ENCODE measurements around the gene OR4X1. TPM values are rescaled to one million over a fixed set of nuclear protein-coding genes. Genes with fewer than 3 reads are reported as not detected.
"Not testable (repeated sequence)": the region's sequence is repeated elsewhere in the genome, so short reads cannot be mapped to it uniquely, and the experiment has no call there.

The OR4X1 gene, protein sequence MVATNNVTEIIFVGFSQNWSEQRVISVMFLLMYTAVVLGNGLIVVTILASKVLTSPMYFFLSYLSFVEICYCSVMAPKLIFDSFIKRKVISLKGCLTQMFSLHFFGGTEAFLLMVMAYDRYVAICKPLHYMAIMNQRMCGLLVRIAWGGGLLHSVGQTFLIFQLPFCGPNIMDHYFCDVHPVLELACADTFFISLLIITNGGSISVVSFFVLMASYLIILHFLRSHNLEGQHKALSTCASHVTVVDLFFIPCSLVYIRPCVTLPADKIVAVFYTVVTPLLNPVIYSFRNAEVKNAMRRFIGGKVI
- total RNA-seq (not detected), polyA plus RNA-seq (not detected)

DNA sequence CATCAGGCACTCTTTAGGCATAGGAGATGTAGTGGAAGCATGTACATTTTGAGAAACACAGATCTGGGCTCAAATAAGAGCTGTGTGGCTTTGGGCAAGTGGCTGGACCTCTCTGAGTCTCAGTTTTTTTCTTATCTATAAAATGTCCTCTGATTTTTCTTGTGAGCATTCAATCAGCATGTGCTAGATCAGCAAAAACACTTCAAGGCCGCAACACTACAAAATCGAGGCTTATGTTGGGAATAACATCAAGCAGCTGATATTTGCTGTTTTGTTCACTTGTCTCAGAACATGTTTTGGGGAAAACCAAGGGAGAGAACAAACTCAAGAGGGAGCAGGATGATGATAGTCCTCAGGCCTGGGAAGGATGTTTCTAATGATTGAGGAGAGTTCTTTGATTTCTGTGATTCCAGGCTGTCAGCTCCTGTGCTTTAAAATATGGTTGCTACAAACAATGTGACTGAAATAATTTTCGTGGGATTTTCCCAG, at the start of gene OR4X1:
TSS of gene OR4X1 (plus strand) at position 439 of the 489 bp plus-strand sequence. CDS start at position 439, 0 bp downstream.
- H3K27ac Mint-ChIP-seq = no peak within 1 kb of the TSS
- ChIA-PET CTCF (no interaction called here), POLR2A (no interaction called here)
- Histone ChIP-seq H3K4me1 (ENCODE audit: insufficient read depth, low read length) (no peaks in the 10 kb centered on the region), H3K27me3 (ENCODE audit: insufficient read depth, low read length, poor library complexity, severe bottlenecking) (no peaks in the 10 kb centered on the region), H3K36me3 (ENCODE audit: insufficient read depth, low read length) (no peaks in the 10 kb centered on the region), H3K4me3 (ENCODE audit: low read length) (no peak within 1 kb of the TSS), H3K9me3 (ENCODE audit: low read length) (no peaks in the 10 kb centered on the region), H3K27ac (ENCODE audit: low read depth, low read length) (no peak within 1 kb of the TSS)
- H3K9me3 Mint-ChIP-seq = peaks cover 0 to 12% (median 4%) of the 10 kb centered on the region in 5 donors
- H3K27me3 Mint-ChIP-seq = peaks cover 0 to 9% of the 10 kb centered on the region in 2 donors
- H3K4me1 Mint-ChIP-seq = peaks cover 0 to 8% (median 0%) of the 10 kb centered on the region in 3 donors
- no peak for DNase-seq
- H3K36me3 Mint-ChIP-seq = no peaks in the 10 kb centered on the region
- no peak within 1 kb of the TSS for H3K4me3 Mint-ChIP-seq

DNA sequence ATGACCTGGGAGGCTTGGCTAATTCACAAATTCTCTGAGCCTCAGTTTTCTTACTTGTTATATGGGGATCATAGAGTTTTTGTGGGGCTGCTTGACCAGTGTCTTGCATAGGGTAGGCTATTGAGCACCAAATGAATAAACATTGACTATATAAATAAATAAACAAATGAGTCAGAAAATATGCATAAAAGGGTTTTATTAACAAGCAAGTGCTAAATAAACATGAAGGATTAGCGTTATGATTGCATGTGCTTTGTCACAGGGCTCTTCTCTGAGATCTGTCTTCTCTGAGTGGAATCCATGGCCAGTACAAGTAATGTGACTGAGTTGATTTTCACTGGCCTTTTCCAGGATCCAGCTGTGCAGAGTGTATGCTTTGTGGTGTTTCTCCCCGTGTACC, 47.2 kb upstream of the OR4X1 start, which contains the start of gene OR4B1:
TSS of gene OR4B1 (plus strand) at position 301 of the 400 bp plus-strand sequence. CDS start at position 301, 0 bp downstream.
- no peaks in the 10 kb centered on the region for H3K9me3 ChIP-seq (ENCODE audit: low read length)
- H3K27me3 ChIP-seq (ENCODE audit: insufficient read depth, low read length, poor library complexity, severe bottlenecking) = no peaks in the 10 kb centered on the region
- Mint-ChIP-seq H3K4me3 (no peak within 1 kb of the TSS), H3K27ac (no peak within 1 kb of the TSS), H3K36me3 (no peaks in the 10 kb centered on the region), H3K9me3 (no peaks in the 10 kb centered on the region), H3K27me3 (peaks cover 5 to 10% of the 10 kb centered on the region in 2 donors), H3K4me1 (peaks cover 0 to 2% (median 0%) of the 10 kb centered on the region in 3 donors)
- H3K4me1 ChIP-seq (ENCODE audit: insufficient read depth, low read length) = no peaks in the 10 kb centered on the region
- no peak within 1 kb of the TSS for H3K27ac ChIP-seq (ENCODE audit: low read depth, low read length)
- ChIA-PET CTCF (no interaction called here), POLR2A (no interaction called here)
- H3K4me3 ChIP-seq (ENCODE audit: low read length) = no peak within 1 kb of the TSS
- H3K36me3 ChIP-seq (ENCODE audit: insufficient read depth, low read length) = no peaks in the 10 kb centered on the region
- no peak for DNase-seq

DNA sequence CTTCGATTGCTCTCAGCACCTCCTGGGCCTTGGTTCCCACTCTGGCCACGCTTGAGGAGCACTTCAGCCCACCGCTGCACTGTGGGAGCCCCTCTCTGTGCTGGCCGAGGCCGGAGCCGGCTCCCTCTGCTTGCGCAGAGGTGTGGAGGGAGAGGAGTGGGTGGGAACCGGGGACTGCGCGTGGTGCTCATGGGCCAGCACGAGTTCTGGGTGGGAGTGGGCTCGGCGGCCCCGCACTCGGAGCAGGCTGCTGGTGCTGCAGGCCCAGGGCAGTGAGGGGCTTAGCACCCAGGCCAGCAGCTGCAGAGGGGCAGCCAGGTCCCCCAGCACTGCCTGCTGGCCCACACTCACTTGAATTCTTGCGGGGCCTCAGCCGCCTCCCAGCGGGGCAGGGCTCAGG, 34.9 kb upstream of the OR4X1 start:
- Mint-ChIP-seq H3K27ac (no peak overlapping the region), H3K9me3 (peaks cover 0 to 16% (median 6%) of the 10 kb centered on the region in 5 donors), H3K4me3 (no peak overlapping the region), H3K27me3 (peaks cover 9 to 24% of the 10 kb centered on the region in 2 donors), H3K36me3 (peaks cover 0 to 4% (median 2%) of the 10 kb centered on the region in 3 donors), H3K4me1 (no peaks in the 10 kb centered on the region)
- POLR2A ChIA-PET = no interaction called here
- H3K27me3 ChIP-seq (ENCODE audit: insufficient read depth, low read length, poor library complexity, severe bottlenecking) = no peaks in the 10 kb centered on the region
- DNase-seq = no peak
- H3K9me3 ChIP-seq (ENCODE audit: low read length) = no peaks in the 10 kb centered on the region
- no peaks in the 10 kb centered on the region for H3K36me3 ChIP-seq (ENCODE audit: insufficient read depth, low read length)
- no peak overlapping the region for H3K27ac ChIP-seq (ENCODE audit: low read depth, low read length)
- H3K4me1 ChIP-seq (ENCODE audit: insufficient read depth, low read length) = no peaks in the 10 kb centered on the region
- CTCF ChIA-PET = no interaction called here
- H3K4me3 ChIP-seq (ENCODE audit: low read length) = no peak overlapping the region

DNA sequence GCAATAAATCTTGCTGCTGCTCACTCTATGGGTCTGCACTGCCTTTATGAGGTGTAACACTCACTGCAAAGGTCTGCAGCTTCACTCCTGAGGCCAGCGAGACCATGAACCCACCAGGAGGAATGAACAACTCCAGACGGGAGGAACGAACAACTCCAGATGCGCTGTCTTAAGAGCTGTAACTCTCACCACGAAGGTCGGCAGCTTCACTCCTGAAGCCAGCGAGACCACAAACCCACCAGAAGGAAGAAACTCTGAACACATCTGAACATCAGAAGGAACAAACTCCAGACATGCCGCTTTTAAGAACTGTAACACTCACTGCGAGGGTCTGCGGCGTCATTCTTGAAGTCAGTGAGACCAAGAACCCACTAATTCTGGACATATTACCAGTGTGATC, 33.6 kb upstream of the OR4X1 start:
- CTCF ChIA-PET; H3K27ac Mint-ChIP-seq; H3K27me3 ChIP-seq (ENCODE audit: insufficient read depth, low read length, poor library complexity, severe bottlenecking); H3K36me3 ChIP-seq (ENCODE audit: insufficient read depth, low read length); H3K4me1 Mint-ChIP-seq; H3K9me3 ChIP-seq (ENCODE audit: low read length); H3K27ac ChIP-seq (ENCODE audit: low read depth, low read length); H3K4me3 Mint-ChIP-seq; H3K36me3 Mint-ChIP-seq; H3K4me1 ChIP-seq (ENCODE audit: insufficient read depth, low read length); POLR2A ChIA-PET; DNase-seq; H3K4me3 ChIP-seq (ENCODE audit: low read length): not testable (repeated sequence)
- Mint-ChIP-seq H3K27me3 (peaks cover 14 to 30% of the 10 kb centered on the region in 2 donors), H3K9me3 (peaks cover 0 to 16% (median 10%) of the 10 kb centered on the region in 5 donors)

DNA sequence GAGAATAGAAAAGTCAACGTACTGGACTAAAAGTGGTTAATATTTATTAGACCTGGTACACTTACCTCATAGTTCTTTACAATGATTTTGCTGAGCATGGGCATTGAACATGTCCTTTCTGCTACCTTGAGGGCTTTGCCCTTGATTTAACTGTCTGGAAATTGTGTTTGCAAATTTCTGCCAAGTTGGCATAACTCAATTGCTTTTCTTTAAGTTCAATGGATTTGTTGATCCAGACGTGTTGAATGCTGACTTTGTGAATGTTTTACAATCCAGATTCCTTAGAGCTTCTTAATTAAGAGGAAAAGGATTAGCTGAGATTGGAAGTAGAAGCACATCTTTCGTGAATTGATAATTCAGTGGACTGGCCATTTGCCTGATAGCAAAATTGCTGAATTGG, 25.9 kb upstream of the OR4X1 start:
- H3K27me3 ChIP-seq (ENCODE audit: insufficient read depth, low read length, poor library complexity, severe bottlenecking) = no peaks in the 10 kb centered on the region
- H3K9me3 Mint-ChIP-seq = peaks cover 0 to 11% (median 4%) of the 10 kb centered on the region in 5 donors
- CTCF ChIA-PET = no interaction called here
- H3K4me1 Mint-ChIP-seq = no peaks in the 10 kb centered on the region
- no peak overlapping the region for H3K27ac Mint-ChIP-seq
- POLR2A ChIA-PET = no interaction called here
- no peaks in the 10 kb centered on the region for H3K36me3 ChIP-seq (ENCODE audit: insufficient read depth, low read length)
- H3K36me3 Mint-ChIP-seq = peaks cover 0 to 7% (median 0%) of the 10 kb centered on the region in 3 donors
- no peak overlapping the region for H3K27ac ChIP-seq (ENCODE audit: low read depth, low read length)
- H3K9me3 ChIP-seq (ENCODE audit: low read length) = no peaks in the 10 kb centered on the region
- peaks cover 9 to 73% of the 10 kb centered on the region in 2 donors for H3K27me3 Mint-ChIP-seq
- no peak overlapping the region for H3K4me3 ChIP-seq (ENCODE audit: low read length)
- no peaks in the 10 kb centered on the region for H3K4me1 ChIP-seq (ENCODE audit: insufficient read depth, low read length)
- DNase-seq = no peak
- no peak overlapping the region for H3K4me3 Mint-ChIP-seq

DNA sequence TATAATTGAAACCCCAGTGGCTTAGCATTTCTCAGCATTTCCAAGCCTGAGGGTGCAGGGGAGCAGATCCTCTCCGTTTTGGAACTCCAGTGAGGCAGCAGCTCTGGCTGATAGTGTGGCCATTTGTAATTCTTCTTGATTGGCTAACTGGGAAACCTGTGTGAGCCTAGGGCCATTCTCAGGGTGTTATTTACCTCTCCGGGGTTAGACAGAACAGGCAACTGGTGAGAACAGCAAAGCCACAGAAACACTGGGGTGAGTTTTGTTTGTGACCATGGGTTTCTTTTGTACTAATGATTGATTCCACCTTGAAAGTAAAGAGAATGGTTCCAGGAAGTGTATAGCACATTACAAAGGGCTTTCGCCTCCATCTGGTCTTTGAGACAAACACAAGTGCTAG, 21.2 kb upstream of the OR4X1 start:
- Histone ChIP-seq H3K9me3 (ENCODE audit: low read length) (no peaks in the 10 kb centered on the region), H3K4me1 (ENCODE audit: insufficient read depth, low read length) (no peaks in the 10 kb centered on the region), H3K4me3 (ENCODE audit: low read length) (no peak overlapping the region), H3K27me3 (ENCODE audit: insufficient read depth, low read length, poor library complexity, severe bottlenecking) (no peaks in the 10 kb centered on the region), H3K27ac (ENCODE audit: low read depth, low read length) (no peak overlapping the region), H3K36me3 (ENCODE audit: insufficient read depth, low read length) (no peaks in the 10 kb centered on the region)
- ChIA-PET CTCF (no interaction called here), POLR2A (no interaction called here)
- peaks cover 0 to 4% (median 2%) of the 10 kb centered on the region in 3 donors for H3K36me3 Mint-ChIP-seq
- no peaks in the 10 kb centered on the region for H3K4me1 Mint-ChIP-seq
- H3K27ac Mint-ChIP-seq = no peak overlapping the region
- no peak for DNase-seq
- H3K27me3 Mint-ChIP-seq = peaks cover 7 to 58% of the 10 kb centered on the region in 2 donors
- H3K9me3 Mint-ChIP-seq = peaks cover 0 to 5% (median 4%) of the 10 kb centered on the region in 5 donors
- H3K4me3 Mint-ChIP-seq = no peak overlapping the region

DNA sequence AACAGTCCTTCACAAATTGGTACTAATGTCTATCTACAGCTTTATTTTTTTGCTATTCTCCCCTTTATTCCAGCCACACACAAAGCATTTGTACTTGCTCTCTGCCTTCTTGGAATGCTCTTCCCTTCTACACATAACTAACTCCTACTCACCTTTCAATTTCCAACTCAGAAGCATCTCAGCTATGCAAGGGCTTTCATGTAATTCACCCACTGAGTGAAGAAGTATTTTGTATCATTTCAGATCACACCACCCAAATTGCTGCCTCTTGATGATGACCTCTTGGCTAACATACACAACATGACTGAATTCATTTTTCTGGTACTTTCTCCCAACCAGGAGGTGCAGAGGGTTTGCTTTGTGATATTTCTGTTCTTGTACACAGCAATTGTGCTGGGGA, 18.9 kb upstream of the OR4X1 start, which contains the start of gene OR4X2:
TSS of gene OR4X2 (plus strand) at position 301 of the 400 bp plus-strand sequence. CDS start at position 301, 0 bp downstream.
- Histone ChIP-seq H3K27ac (ENCODE audit: low read depth, low read length) (no peak within 1 kb of the TSS), H3K9me3 (ENCODE audit: low read length) (no peaks in the 10 kb centered on the region), H3K4me3 (ENCODE audit: low read length) (no peak within 1 kb of the TSS), H3K27me3 (ENCODE audit: insufficient read depth, low read length, poor library complexity, severe bottlenecking) (no peaks in the 10 kb centered on the region), H3K4me1 (ENCODE audit: insufficient read depth, low read length) (no peaks in the 10 kb centered on the region), H3K36me3 (ENCODE audit: insufficient read depth, low read length) (no peaks in the 10 kb centered on the region)
- peaks cover 0 to 4% (median 2%) of the 10 kb centered on the region in 3 donors for H3K36me3 Mint-ChIP-seq
- peaks cover 0 to 13% (median 7%) of the 10 kb centered on the region in 5 donors for H3K9me3 Mint-ChIP-seq
- peak within 1 kb of the TSS in 1 of 8 donors; percentile 11 for H3K27ac Mint-ChIP-seq
- CTCF ChIA-PET = no interaction called here
- DNase-seq = no peak
- H3K4me1 Mint-ChIP-seq = no peaks in the 10 kb centered on the region
- POLR2A ChIA-PET = no interaction called here
- H3K27me3 Mint-ChIP-seq = peaks cover 8 to 41% of the 10 kb centered on the region in 2 donors
- H3K4me3 Mint-ChIP-seq = no peak within 1 kb of the TSS

DNA sequence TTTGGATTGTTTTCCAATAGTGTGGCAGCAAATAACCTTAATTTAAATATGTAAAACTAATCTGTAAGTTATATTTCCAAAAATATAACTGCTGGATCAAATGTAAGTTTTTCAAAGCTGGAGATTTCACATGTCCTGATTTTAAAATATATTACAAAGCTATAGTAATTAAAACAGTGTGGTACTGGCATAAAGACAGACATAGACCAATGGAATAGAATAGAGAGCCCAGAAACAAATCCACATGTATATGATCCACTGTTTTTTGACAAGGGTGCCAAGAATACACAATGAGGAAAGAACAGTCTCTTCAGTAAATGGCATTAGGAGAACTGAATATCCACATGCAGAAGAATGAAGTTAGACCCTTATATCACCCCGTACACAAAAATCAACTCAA, 14.8 kb upstream of the OR4X1 start:
- DNase-seq = no peak
- Histone ChIP-seq H3K4me1 (ENCODE audit: insufficient read depth, low read length) (no peaks in the 10 kb centered on the region), H3K27ac (ENCODE audit: low read depth, low read length) (no peak overlapping the region), H3K36me3 (ENCODE audit: insufficient read depth, low read length) (no peaks in the 10 kb centered on the region), H3K9me3 (ENCODE audit: low read length) (no peaks in the 10 kb centered on the region), H3K4me3 (ENCODE audit: low read length) (no peak overlapping the region), H3K27me3 (ENCODE audit: insufficient read depth, low read length, poor library complexity, severe bottlenecking) (no peaks in the 10 kb centered on the region)
- Mint-ChIP-seq H3K4me1 (no peaks in the 10 kb centered on the region), H3K27ac (no peak overlapping the region), H3K9me3 (peaks cover 6 to 10% (median 8%) of the 10 kb centered on the region in 5 donors), H3K4me3 (no peak overlapping the region), H3K36me3 (peaks cover 0 to under 1% (median 0%) of the 10 kb centered on the region in 3 donors), H3K27me3 (peaks cover 13 to 29% of the 10 kb centered on the region in 2 donors)
- CTCF ChIA-PET = no interaction called here
- POLR2A ChIA-PET = no interaction called here

Data from CD8-positive, alpha-beta memory T cell (primary cell).